AML-193 (cell line): ENCODE data around the gene PAQR9.

Source experiments
- DNase-seq, 2 experiments: peaks; one replicate each; lab custom pipeline; 2025; lab: John Stamatoyannopoulos, UW

Gene PAQR9

DNA sequence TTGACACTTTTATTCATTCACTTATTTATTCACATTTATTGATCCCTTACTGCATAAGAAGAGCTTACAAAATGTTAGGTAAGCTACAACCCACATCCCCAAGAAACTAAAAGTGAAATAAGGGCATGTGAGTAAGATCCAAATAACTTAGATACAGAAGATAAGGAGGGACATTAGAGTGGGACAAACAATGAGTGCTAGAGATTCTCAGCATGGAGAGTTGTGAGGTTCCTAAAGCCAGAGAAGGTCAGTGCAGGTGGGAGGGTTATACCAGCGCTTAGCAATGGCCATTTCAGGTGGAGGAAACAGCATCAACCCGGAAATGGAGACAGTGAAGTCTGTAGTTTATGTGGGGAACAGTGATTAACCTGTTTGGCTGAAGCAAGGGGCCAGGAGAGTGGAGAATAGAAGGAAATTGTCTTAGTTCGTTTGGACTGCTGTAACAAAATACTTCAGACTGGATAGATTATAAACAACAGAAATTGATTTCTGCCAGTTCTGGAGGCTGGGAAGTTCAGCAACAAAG lies 49.1 kb downstream of the PAQR9 start:
- no peak for DNase-seq

DNA sequence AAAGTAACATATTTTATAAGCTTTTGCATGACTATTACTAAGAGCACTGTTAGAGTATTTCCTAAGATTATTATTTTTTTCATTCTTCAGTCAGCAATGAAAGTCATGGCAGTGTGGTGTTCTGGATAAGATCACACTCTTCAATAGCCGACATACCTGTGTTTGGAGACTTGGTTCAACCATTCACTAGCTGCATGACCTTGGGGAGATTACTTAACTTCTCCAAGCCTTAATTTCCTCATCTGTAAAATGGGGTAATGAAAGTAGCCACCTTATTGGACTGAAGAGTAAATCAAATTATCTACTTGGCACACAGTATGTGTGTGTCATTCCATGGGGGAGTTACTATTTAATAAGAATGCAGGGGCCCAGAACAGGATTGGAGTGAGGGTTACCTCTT lies 50.0 kb downstream of the PAQR9 start:
- no peak for DNase-seq

DNA sequence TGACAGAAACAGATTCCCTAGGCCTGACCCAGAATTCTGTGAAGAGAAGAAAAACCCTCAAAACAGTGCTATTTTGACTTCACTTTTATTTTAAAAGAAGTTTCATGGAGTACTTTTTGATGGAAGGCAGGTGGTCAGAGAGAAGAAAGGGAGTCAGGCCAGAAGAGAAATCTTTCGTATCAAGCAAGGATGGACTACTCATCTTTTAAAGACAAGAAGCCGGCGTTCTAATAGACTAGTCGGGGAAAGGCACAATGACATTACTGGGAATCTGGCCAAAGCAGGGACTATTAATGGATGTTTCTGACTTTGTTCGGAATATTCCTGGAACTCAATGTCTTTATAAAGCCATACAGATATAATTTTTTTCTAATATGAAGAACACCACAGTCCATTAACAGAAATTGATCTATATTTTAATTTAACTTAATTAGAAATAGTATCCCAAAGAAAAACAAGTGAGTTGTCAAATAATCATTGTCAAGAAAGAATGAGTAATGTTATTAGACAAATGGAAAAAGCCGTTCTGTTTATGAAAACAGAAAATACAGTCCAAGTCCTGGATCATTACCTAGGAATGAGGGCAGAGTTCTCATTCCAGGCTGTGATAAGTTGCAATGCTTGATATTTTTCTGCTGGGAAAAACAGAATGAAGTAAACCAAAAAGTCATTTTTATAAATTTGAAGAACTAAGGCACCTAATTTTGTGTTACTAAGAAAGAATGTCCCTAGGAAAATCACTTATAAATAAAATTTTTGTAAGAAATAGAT lies 50.9 kb downstream of the PAQR9 start:
- DNase-seq, result no peak
